DOHH2 (cell line): Measurements from ENCODE around the gene DDX18.

Experiments used
- H3F3A ChIP-seq: fragments of 200-600 bp; sonication (generic), shearing (Covaris generic); 2 replicates; pipeline ENCODE4 v1.6.0; 2016; ENCODE audit warnings: antibody characterized with exemption, mild to moderate bottlenecking; ENCODE audit not compliant: control insufficient read depth, insufficient read depth
- H3K27ac ChIP-seq: fragments of 200-600 bp; sonication (generic); 2 replicates; pipeline ENCODE4 v1.5.1; 2014; ENCODE audit warnings: low read depth, mild to moderate bottlenecking, low read length, moderate library complexity
- H3K27me3 ChIP-seq: fragments of 200-600 bp; sonication (generic); 2 replicates; pipeline ENCODE4 v1.6.1; 2014; ENCODE audit warnings: mild to moderate bottlenecking, low read length, mixed read lengths; ENCODE audit not compliant: control insufficient read depth
- H3K36me3 ChIP-seq: fragments of 200-600 bp; sonication (generic); 2 replicates; pipeline ENCODE4 v1.6.1; 2014; ENCODE audit warnings: mild to moderate bottlenecking, low read length, moderate library complexity, mixed read lengths; ENCODE audit not compliant: control insufficient read depth
- H3K4me1 ChIP-seq: fragments of 200-600 bp; sonication (generic); 2 replicates; pipeline ENCODE4 v1.6.1; 2014; ENCODE audit warnings: mild to moderate bottlenecking, low read length, mixed read lengths; ENCODE audit not compliant: control insufficient read depth
- H3K4me2 ChIP-seq: fragments of 200-600 bp; sonication (generic); 2 replicates; pipeline ENCODE4 v1.6.0; 2014; ENCODE audit warnings: mild to moderate bottlenecking, low read length, moderate library complexity
- H3K4me3 ChIP-seq: fragments of 200-600 bp; sonication (generic); 2 replicates; pipeline ENCODE4 v1.5.1; 2014; ENCODE audit warnings: mild to moderate bottlenecking, low read length, mixed read lengths
- H3K79me2 ChIP-seq: fragments of 200-600 bp; sonication (generic); 2 replicates; pipeline ENCODE4 v1.6.1; 2014; ENCODE audit warnings: mild to moderate bottlenecking, low read length, mixed read lengths; ENCODE audit not compliant: control insufficient read depth
- H3K9me2 ChIP-seq: fragments of 200-600 bp; sonication (generic); replicated peaks from 2 replicates; pipeline ENCODE4 v1.6.1; 2014; ENCODE audit warnings: mild to moderate bottlenecking, low read length, mixed read lengths; ENCODE audit not compliant: control insufficient read depth
- H3K9me3 ChIP-seq: fragments of 200-600 bp; sonication (generic); 2 replicates; pipeline ENCODE4 v1.6.1; 2014; ENCODE audit warnings: antibody characterized with exemption, low read length, mixed read lengths; ENCODE audit not compliant: control insufficient read depth, insufficient read depth
- H4K20me1 ChIP-seq: fragments of 200-600 bp; sonication (generic); 2 replicates; pipeline ENCODE4 v1.6.0; 2014; ENCODE audit warnings: low read depth, mild to moderate bottlenecking, antibody characterized with exemption, low read length, moderate library complexity; ENCODE audit not compliant: control insufficient read depth, insufficient read depth
- CTCF ChIP-seq: fragments of 200-600 bp; sonication (generic); IDR thresholded peaks from one replicate; pipeline ENCODE4 v1.5.1; 2014; ENCODE audit warnings: antibody characterized with exemption, mild to moderate bottlenecking, low read depth, low read length; ENCODE audit not compliant: poor library complexity, severe bottlenecking
- EZH2phosphoT487 ChIP-seq: fragments of 200-600 bp; sonication (generic); IDR thresholded peaks from 2 replicates; pipeline ENCODE4 v1.6.1; 2017; ENCODE audit warnings: borderline replicate concordance, mild to moderate bottlenecking, antibody characterized with exemption, low read length, moderate library complexity, mixed read lengths

DDX18 gene

GRCh38 chr2:117850461-117850860 is 36.0 kb downstream of the DDX18 start:
- Histone ChIP-seq H3K4me1 (no peaks in the 10 kb centered on the region), H3K27me3 (peaks cover 37% of the 10 kb centered on the region), H3K4me2 (no peak overlapping the region), H3K36me3 (no peaks in the 10 kb centered on the region), H4K20me1 (no peaks in the 10 kb centered on the region), H3F3A (no peaks in the 10 kb centered on the region), H3K79me2 (no peaks in the 10 kb centered on the region), H3K27ac (no peak overlapping the region), H3K9me3 (no peaks in the 10 kb centered on the region), H3K9me2 (no peaks in the 10 kb centered on the region), H3K4me3 (no peak overlapping the region)
- TF ChIP-seq CTCF (no peak), EZH2phosphoT487 (no peak)

- Histone ChIP-seq H3K4me3 (no peak overlapping the region), H3K79me2 (no peaks in the 10 kb centered on the region), H4K20me1 (no peaks in the 10 kb centered on the region), H3F3A (no peaks in the 10 kb centered on the region), H3K4me2 (no peak overlapping the region), H3K9me2 (no peaks in the 10 kb centered on the region), H3K9me3 (no peaks in the 10 kb centered on the region), H3K4me1 (no peaks in the 10 kb centered on the region), H3K36me3 (no peaks in the 10 kb centered on the region), H3K27ac (no peak overlapping the region), H3K27me3 (peaks cover 37% of the 10 kb centered on the region)
- TF ChIP-seq EZH2phosphoT487 (no peak), CTCF (no peak)
Observed at GRCh38 chr2:117851969-117852368, 37.5 kb downstream of the DDX18 start.

- H3K4me1 ChIP-seq = no peaks in the 10 kb centered on the region
- peaks cover 37% of the 10 kb centered on the region for H3K27me3 ChIP-seq
- no peaks in the 10 kb centered on the region for H3K9me2 ChIP-seq
- no peak overlapping the region for H3K4me3 ChIP-seq
- no peaks in the 10 kb centered on the region for H3K9me3 ChIP-seq
- H3K36me3 ChIP-seq = no peaks in the 10 kb centered on the region
- H3K27ac ChIP-seq = no peak overlapping the region
- no peak for TF ChIP-seq CTCF
- no peak for TF ChIP-seq EZH2phosphoT487
- no peaks in the 10 kb centered on the region for H3F3A ChIP-seq
- no peaks in the 10 kb centered on the region for H3K79me2 ChIP-seq
- H4K20me1 ChIP-seq = no peaks in the 10 kb centered on the region
- H3K4me2 ChIP-seq = no peak overlapping the region
Observed at GRCh38 chr2:117853316-117853715, 38.8 kb downstream of the DDX18 start.

GRCh38 chr2:117853873-117854272 is 39.4 kb downstream of the DDX18 start:
- H3K4me1 ChIP-seq = no peaks in the 10 kb centered on the region
- H3F3A ChIP-seq = no peaks in the 10 kb centered on the region
- no peaks in the 10 kb centered on the region for H3K9me3 ChIP-seq
- no peak overlapping the region for H3K4me3 ChIP-seq
- peaks cover 37% of the 10 kb centered on the region for H3K27me3 ChIP-seq
- TF ChIP-seq CTCF (no peak), EZH2phosphoT487 (no peak)
- H3K36me3 ChIP-seq = no peaks in the 10 kb centered on the region
- no peaks in the 10 kb centered on the region for H3K79me2 ChIP-seq
- no peak overlapping the region for H3K4me2 ChIP-seq
- no peaks in the 10 kb centered on the region for H4K20me1 ChIP-seq
- H3K27ac ChIP-seq = no peak overlapping the region
- no peaks in the 10 kb centered on the region for H3K9me2 ChIP-seq
